ENCODE measurements around the gene ACD.

ACD gene

GRCh38 chr16:67641779-67642708 is 18.0 kb downstream of the ACD start:
- Histone ChIP-seq H3K4me3 (ENCODE audit: low read depth, low read length) (no peak overlapping the region), H3K27me3 (replicated peaks) (peaks cover 7% of the 10 kb centered on the region), H3K36me3 (replicated peaks) (peaks cover 11% of the 10 kb centered on the region), H3K27ac (no peak overlapping the region)
- in situ Hi-C loops (cut with HindIII; ENCODE audit: low pct_ligation_motif_present, low sequenced_read_pairs) = no loop called here
- no peak for DNase-seq
- TF ChIP-seq, protein P1, sequence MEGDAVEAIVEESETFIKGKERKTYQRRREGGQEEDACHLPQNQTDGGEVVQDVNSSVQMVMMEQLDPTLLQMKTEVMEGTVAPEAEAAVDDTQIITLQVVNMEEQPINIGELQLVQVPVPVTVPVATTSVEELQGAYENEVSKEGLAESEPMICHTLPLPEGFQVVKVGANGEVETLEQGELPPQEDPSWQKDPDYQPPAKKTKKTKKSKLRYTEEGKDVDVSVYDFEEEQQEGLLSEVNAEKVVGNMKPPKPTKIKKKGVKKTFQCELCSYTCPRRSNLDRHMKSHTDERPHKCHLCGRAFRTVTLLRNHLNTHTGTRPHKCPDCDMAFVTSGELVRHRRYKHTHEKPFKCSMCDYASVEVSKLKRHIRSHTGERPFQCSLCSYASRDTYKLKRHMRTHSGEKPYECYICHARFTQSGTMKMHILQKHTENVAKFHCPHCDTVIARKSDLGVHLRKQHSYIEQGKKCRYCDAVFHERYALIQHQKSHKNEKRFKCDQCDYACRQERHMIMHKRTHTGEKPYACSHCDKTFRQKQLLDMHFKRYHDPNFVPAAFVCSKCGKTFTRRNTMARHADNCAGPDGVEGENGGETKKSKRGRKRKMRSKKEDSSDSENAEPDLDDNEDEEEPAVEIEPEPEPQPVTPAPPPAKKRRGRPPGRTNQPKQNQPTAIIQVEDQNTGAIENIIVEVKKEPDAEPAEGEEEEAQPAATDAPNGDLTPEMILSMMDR (IDR thresholded peaks at IDR 0.05; ENCODE audit: low read depth, low read length, missing control alignments) = no peak

DNA sequence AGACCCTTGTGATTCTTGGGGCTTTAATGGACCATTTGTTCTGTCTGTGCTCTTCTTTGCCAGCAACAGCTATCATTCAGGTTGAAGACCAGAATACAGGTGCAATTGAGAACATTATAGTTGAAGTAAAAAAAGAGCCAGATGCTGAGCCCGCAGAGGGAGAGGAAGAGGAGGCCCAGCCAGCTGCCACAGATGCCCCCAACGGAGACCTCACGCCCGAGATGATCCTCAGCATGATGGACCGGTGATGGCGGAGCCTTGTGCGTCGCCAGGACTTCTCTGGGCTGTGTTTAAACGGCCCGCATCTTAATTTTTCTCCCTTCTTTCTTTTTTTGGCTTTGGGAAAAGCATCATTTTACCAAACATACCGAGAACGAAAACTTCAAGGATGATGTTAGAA is 22.4 kb downstream of the ACD start:
- H3K36me3 ChIP-seq (replicated peaks) = peaks cover 30% of the 10 kb centered on the region
- no peak for DNase-seq
- H3K27ac ChIP-seq = no peak overlapping the region
- in situ Hi-C loops (cut with HindIII; ENCODE audit: low pct_ligation_motif_present, low sequenced_read_pairs) = no loop called here
- TF ChIP-seq, protein P1 (IDR thresholded peaks at IDR 0.05; ENCODE audit: low read depth, low read length, missing control alignments) = no peak
- no peak overlapping the region for H3K4me3 ChIP-seq (ENCODE audit: low read depth, low read length)
- H3K27me3 ChIP-seq (replicated peaks) = no peaks in the 10 kb centered on the region

- in situ Hi-C loops (cut with HindIII; ENCODE audit: low pct_ligation_motif_present, low sequenced_read_pairs) = no loop called here
- TF ChIP-seq, protein P1 (IDR thresholded peaks at IDR 0.05; ENCODE audit: low read depth, low read length, missing control alignments) = no peak
- DNase-seq = no peak
- Histone ChIP-seq H3K4me3 (ENCODE audit: low read depth, low read length) (no peak overlapping the region), H3K27ac (no peak overlapping the region), H3K36me3 (replicated peaks) (peaks cover 36% of the 10 kb centered on the region), H3K27me3 (replicated peaks) (no peaks in the 10 kb centered on the region)
Observed at GRCh38 chr16:67636713-67637112, 23.3 kb downstream of the ACD start.

DNA sequence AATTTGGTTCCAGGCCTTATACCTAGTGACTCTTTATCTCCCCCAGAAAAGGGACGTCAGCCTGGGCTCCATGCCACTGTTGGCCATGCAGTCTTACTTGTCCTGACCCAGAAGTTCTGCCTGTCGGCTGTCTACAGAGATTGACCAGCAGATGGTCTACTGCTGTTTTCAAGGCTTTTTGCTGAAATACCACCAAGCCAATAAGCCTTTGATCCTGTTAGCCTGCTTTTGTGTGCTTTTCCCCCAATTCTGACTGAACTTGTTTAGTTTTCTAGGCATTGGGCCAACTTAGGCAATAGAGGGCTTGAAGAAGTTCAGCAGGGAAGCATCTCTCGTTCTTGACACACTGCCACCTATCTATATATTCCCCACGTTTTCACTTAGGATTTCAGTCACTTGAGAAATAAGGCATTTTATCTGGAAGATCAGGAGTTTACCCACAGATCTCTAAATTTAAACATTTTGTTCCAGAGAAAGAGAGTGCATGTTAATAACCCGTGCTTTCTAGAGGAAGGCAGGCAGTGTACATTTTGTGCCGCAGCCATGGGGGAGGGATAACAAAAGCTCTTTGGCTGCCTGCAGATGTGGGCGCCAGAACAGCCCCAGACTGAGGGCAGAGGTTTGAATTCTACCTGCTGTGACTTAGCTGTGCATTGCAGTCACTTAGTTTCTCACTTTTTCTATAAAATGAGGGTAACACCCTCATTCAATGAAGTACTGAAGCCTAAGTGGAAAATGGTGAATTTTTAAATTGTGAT is 27.5 kb downstream of the ACD start:
- H3K27ac ChIP-seq = no peak overlapping the region
- peaks cover 44% of the 10 kb centered on the region for H3K36me3 ChIP-seq (replicated peaks)
- no peaks in the 10 kb centered on the region for H3K27me3 ChIP-seq (replicated peaks)
- in situ Hi-C loops (cut with HindIII; ENCODE audit: low pct_ligation_motif_present, low sequenced_read_pairs) = no loop called here
- no peak for DNase-seq
- H3K4me3 ChIP-seq (ENCODE audit: low read depth, low read length) = no peak overlapping the region
- TF ChIP-seq, protein P1 (IDR thresholded peaks at IDR 0.05; ENCODE audit: low read depth, low read length, missing control alignments) = no peak

GRCh38 chr16:67628216-67628615 is 31.8 kb downstream of the ACD start:
- no peak for DNase-seq
- in situ Hi-C loops (cut with HindIII; ENCODE audit: low pct_ligation_motif_present, low sequenced_read_pairs) = no loop called here
- no peaks in the 10 kb centered on the region for H3K27me3 ChIP-seq (replicated peaks)
- TF ChIP-seq, protein P1 (IDR thresholded peaks at IDR 0.05; ENCODE audit: low read depth, low read length, missing control alignments) = no peak
- no peak overlapping the region for H3K27ac ChIP-seq
- peaks cover 43% of the 10 kb centered on the region for H3K36me3 ChIP-seq (replicated peaks)
- no peak overlapping the region for H3K4me3 ChIP-seq (ENCODE audit: low read depth, low read length)
